B cell (primary cell): Measurements from ENCODE around the gene FRRS1. TPM values are rescaled to one million over a fixed set of nuclear protein-coding genes. Genes with fewer than 3 reads are reported as not detected.

Experiments used
- ATAC-seq: fragments of 200-7000 bp; cut with Tn5 transposase; one replicate; pipeline ENCODE4 v1.10.0; 2021; ENCODE audit warnings: low read depth, mild to moderate bottlenecking, moderate number of reproducible peaks, moderate library complexity
- CTCF ChIA-PET: fragments of 350-600 bp; sonication (Branson Sonifier 250); formaldehyde crosslinking; loops from one replicate; lab custom pipeline; 2021; ENCODE audit warnings: antibody characterized with exemption, inconsistent platforms; lab: Charles Lee
- POLR2A ChIA-PET: fragments of 350-600 bp; sonication (Branson Sonifier 250); formaldehyde crosslinking; loops from one replicate; lab custom pipeline; 2021; ENCODE audit warnings: antibody characterized with exemption; lab: Charles Lee
- DNase-seq: peaks from one replicate; pipeline ENCODE4 v3.0.0; 2013
- H2AFZ ChIP-seq: 2 replicates; pipeline ENCODE4 v1.6.1; 2012; ENCODE audit warnings: mild to moderate bottlenecking, low read depth, low read length; ENCODE audit not compliant: insufficient read depth, poor library complexity, severe bottlenecking
- H3K27ac ChIP-seq, 2 donors: 1 replicate in 1 of 2; 2 replicates in 1 of 2; pipeline ENCODE4 v1.5.1; 2012 to 2013; ENCODE audit warnings: low read length in 2 of 2, mild to moderate bottlenecking in 2 of 2, moderate library complexity in 1 of 2
- H3K27me3 ChIP-seq, 4 experiments: fragments of 200-600 bp in 1 of 4; sonication (generic) in 1 of 4; replicated peaks in 1 of 4; 1 replicate in 2 of 4; 2 replicates in 2 of 4; pipeline versions ENCODE4 v1.6.1 to v1.7.0; 2013 to 2016; ENCODE audit warnings: low read length in 3 of 4, mild to moderate bottlenecking in 2 of 4, mixed read lengths in 1 of 4, moderate library complexity in 1 of 4; ENCODE audit not compliant: insufficient read depth in 4 of 4, control insufficient read depth in 3 of 4; ENCODE audit errors: control extremely low read depth in 1 of 4
- H3K36me3 ChIP-seq, 2 experiments: replicated peaks in 1 of 2; 1 replicate in 1 of 2; 2 replicates in 1 of 2; pipeline versions ENCODE4 v1.6.1 to v1.7.1; 2013; ENCODE audit warnings: low read length in 1 of 2; ENCODE audit not compliant: insufficient read depth in 2 of 2, control insufficient read depth in 1 of 2; ENCODE audit errors: control extremely low read depth in 1 of 2, extremely low read depth in 1 of 2
- H3K4me1 ChIP-seq, 2 donors: fragments of 200-600 bp in 1 of 2; sonication (generic) in 1 of 2; 1 replicate in 1 of 2; 2 replicates in 1 of 2; pipeline versions ENCODE4 v1.5.1 to v1.6.1; 2013 to 2017; ENCODE audit warnings: low read length in 2 of 2; ENCODE audit not compliant: control insufficient read depth in 2 of 2, insufficient read depth in 2 of 2
- H3K4me2 ChIP-seq: replicated peaks from 2 replicates; pipeline ENCODE3; 2012; ENCODE audit warnings: mild to moderate bottlenecking, low read depth, low read length; ENCODE audit not compliant: poor library complexity, severe bottlenecking
- H3K4me3 ChIP-seq, 5 experiments: fragments of 200-600 bp in 1 of 5; sonication (generic) in 1 of 5; 1 replicate in 3 of 5; 2 replicates in 2 of 5; pipeline versions ENCODE4 v1.5.1 to v1.7.0; 2011 to 2016; ENCODE audit warnings: low read length in 4 of 5, mild to moderate bottlenecking in 4 of 5, low read depth in 2 of 5, control low read depth in 1 of 5, moderate library complexity in 1 of 5; ENCODE audit not compliant: insufficient read depth in 1 of 5; ENCODE audit errors: control extremely low read depth in 1 of 5, extremely low read depth in 1 of 5
- H3K79me2 ChIP-seq: fragments of 200-600 bp; sonication (generic); one replicate; pipeline ENCODE4 v1.6.0; 2016; ENCODE audit warnings: low read length; ENCODE audit not compliant: control insufficient read depth, insufficient read depth
- H3K9ac ChIP-seq: fragments of 200-600 bp; sonication (generic); 2 replicates; pipeline ENCODE4 v1.6.1; 2017; ENCODE audit warnings: mild to moderate bottlenecking, low read length, moderate library complexity
- H3K9me3 ChIP-seq, 3 donors: one replicate each; pipeline versions ENCODE4 v1.6.1 to v1.7.1; 2013; ENCODE audit warnings: low read length in 2 of 3; ENCODE audit not compliant: control insufficient read depth in 2 of 3, insufficient read depth in 1 of 3; ENCODE audit errors: control extremely low read depth in 1 of 3
- H4K20me1 ChIP-seq: 2 replicates; pipeline ENCODE4 v1.6.0; 2012; ENCODE audit warnings: mild to moderate bottlenecking, low read length; ENCODE audit not compliant: insufficient read depth, control insufficient read depth, poor library complexity, severe bottlenecking
- H3K27ac Mint-ChIP-seq: one replicate; pipeline ENCODE4 v1.8.0; 2021; ENCODE audit warnings: mixed read lengths
- H3K27me3 Mint-ChIP-seq: one replicate; pipeline ENCODE4 v1.8.0; 2021; ENCODE audit warnings: mixed read lengths
- H3K4me1 Mint-ChIP-seq: one replicate; pipeline ENCODE4 v1.8.0; 2021; ENCODE audit warnings: mixed read lengths
- H3K4me3 Mint-ChIP-seq: one replicate; pipeline ENCODE4 v1.8.0; 2021; ENCODE audit warnings: mixed read lengths
- H3K9me3 Mint-ChIP-seq: one replicate; pipeline ENCODE4 v1.8.0; 2022; ENCODE audit warnings: mixed read lengths; ENCODE audit not compliant: insufficient read depth
- EZH2 ChIP-seq: IDR thresholded peaks from 2 replicates; pipeline ENCODE4 v1.6.1; 2012; ENCODE audit warnings: borderline replicate concordance, low read depth, mild to moderate bottlenecking, moderate library complexity, low read length; ENCODE audit not compliant: insufficient read depth, poor library complexity, severe bottlenecking
- WGBS: methylation state at CpG from one replicate; pipeline ENCODE4 v1.1.5; 2013; ENCODE audit warnings: missing lambda C conversion rate; ENCODE audit not compliant: insufficient coverage; 5-methylcytosine and 5-hydroxymethylcytosine counted together
- intact Hi-C: fragments of 100-400 bp; cut with micrococcal nuclease; formaldehyde crosslinking; loops from one replicate; pipeline ENCODE4 v1.10.0; 2022
- polyA plus RNA-seq: library from polyadenylated mRNA; depleted of rRNA; stranded (reverse); fragments of >200 nt; gene quantifications from 2 replicates; pipeline ENCODE4 v1.2.3, GENCODE V29; 2012
- total RNA-seq, 2 donors: library from RNA; stranded (reverse); fragments of 120-200 nt in 1 of 2; gene quantifications; 1 replicate in 1 of 2; 2 replicates in 1 of 2; pipeline versions ENCODE4 v1.2.3 to v1.2.4, GENCODE V29; 2013 to 2022
- TF ChIP-seq, protein P1 (sequence below): fragments of 200-600 bp; IDR thresholded peaks from one replicate; pipeline ENCODE4 v1.8.0; 2022; ENCODE audit warnings: antibody characterized with exemption, mild to moderate bottlenecking

The FRRS1 gene
- total and polyA plus RNA-seq, 2 donors (not counting 1 experiment from before 2014, with no cell fraction given) = 0.73 to 0.96 TPM

DNA sequence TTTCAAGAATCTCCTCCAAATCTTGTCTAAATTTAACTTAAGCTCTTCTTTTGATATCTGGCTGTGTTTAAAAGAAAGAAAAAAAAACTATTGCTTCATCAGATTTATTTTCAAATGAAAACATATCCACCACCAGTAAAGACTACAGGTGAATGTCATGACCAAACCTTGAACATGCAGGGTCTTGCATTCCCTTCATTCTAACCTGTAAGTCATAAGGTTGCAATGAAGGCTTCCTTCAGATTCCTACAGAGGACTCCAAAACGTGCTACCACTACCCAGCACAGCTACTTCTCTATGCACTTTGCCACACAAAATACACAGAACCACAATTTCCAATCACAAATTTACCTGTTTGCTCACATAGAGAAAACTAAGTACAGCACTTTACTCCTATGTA, 26.3 kb downstream of the FRRS1 start:
- peaks cover 0 to 3% of the 10 kb centered on the region in 2 experiments for H3K36me3 ChIP-seq
- H3K9me3 ChIP-seq = no peaks in the 10 kb centered on the region
- no peak overlapping the region for H3K27ac ChIP-seq
- Mint-ChIP-seq H3K27ac (no peak overlapping the region), H3K9me3 (no peaks in the 10 kb centered on the region), H3K27me3 (no peaks in the 10 kb centered on the region), H3K4me1 (no peaks in the 10 kb centered on the region), H3K4me3 (no peak overlapping the region)
- no peak overlapping the region for H3K4me2 ChIP-seq
- no peak overlapping the region for H3K4me3 ChIP-seq
- DNase-seq = no peak
- no peaks in the 10 kb centered on the region for H3K27me3 ChIP-seq
- no peak overlapping the region for H2AFZ ChIP-seq
- ChIA-PET POLR2A (no interaction called here), CTCF (no interaction called here)
- no peaks in the 10 kb centered on the region for H3K4me1 ChIP-seq
- no peaks in the 10 kb centered on the region for H3K79me2 ChIP-seq
- TF ChIP-seq EZH2 = no peak
- TF ChIP-seq, protein P1, sequence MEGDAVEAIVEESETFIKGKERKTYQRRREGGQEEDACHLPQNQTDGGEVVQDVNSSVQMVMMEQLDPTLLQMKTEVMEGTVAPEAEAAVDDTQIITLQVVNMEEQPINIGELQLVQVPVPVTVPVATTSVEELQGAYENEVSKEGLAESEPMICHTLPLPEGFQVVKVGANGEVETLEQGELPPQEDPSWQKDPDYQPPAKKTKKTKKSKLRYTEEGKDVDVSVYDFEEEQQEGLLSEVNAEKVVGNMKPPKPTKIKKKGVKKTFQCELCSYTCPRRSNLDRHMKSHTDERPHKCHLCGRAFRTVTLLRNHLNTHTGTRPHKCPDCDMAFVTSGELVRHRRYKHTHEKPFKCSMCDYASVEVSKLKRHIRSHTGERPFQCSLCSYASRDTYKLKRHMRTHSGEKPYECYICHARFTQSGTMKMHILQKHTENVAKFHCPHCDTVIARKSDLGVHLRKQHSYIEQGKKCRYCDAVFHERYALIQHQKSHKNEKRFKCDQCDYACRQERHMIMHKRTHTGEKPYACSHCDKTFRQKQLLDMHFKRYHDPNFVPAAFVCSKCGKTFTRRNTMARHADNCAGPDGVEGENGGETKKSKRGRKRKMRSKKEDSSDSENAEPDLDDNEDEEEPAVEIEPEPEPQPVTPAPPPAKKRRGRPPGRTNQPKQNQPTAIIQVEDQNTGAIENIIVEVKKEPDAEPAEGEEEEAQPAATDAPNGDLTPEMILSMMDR = no peak
- no peak for ATAC-seq
- intact Hi-C loops = no loop called here
- no peaks in the 10 kb centered on the region for H4K20me1 ChIP-seq
- no peak overlapping the region for H3K9ac ChIP-seq
- WGBS = 67% methylated on average over 1 of the region's 1 CpG

DNA sequence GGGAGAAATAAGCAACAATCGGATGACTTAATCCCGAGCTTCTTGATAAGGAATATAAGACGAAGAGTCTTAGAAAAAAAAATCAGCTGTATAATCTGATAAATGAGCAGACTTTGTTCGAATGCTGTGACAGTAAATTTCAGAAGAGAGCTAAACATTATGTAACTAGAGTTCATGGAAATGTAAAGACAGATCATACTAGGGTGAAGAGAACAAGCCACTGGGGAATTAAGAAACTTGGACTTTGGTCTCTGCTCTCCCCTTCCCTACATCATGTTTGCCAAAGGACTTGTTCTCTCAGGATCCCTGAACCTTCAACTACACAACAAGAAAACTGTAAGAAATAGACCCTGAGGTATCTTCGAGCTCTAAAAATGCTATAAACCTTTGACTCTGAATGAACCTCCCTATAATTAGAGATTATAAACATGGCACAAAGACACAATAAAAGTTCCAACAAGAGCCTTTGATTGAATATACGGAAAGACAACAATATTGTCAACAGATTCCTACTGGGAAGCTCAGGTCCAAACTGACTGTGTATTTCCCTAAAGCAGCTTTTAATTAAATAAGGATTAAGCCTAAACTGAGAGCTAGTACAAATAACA, 27.5 kb downstream of the FRRS1 start:
- DNase-seq (no peak), ATAC-seq (no peak)
- CTCF ChIA-PET = interaction anchor here (0.8 kb wide), 1 partner anchor 53 kb away, joined by 3 read pairs; no protein-coding TSS in a partner anchor
- H3K4me3 ChIP-seq = no peak overlapping the region
- Mint-ChIP-seq H3K9me3 (no peaks in the 10 kb centered on the region), H3K27me3 (no peaks in the 10 kb centered on the region), H3K4me3 (no peak overlapping the region), H3K27ac (no peak overlapping the region), H3K4me1 (no peaks in the 10 kb centered on the region)
- H3K9ac ChIP-seq = no peak overlapping the region
- intact Hi-C loops = no loop called here
- no peaks in the 10 kb centered on the region for H3K9me3 ChIP-seq
- no peaks in the 10 kb centered on the region for H4K20me1 ChIP-seq
- WGBS = 63% methylated on average over 2 of the region's 6 CpGs
- no peak overlapping the region for H2AFZ ChIP-seq
- no peaks in the 10 kb centered on the region for H3K4me1 ChIP-seq
- POLR2A ChIA-PET = no interaction called here
- no peaks in the 10 kb centered on the region for H3K79me2 ChIP-seq
- no peak overlapping the region for H3K4me2 ChIP-seq
- H3K36me3 ChIP-seq = peaks cover 0 to 3% of the 10 kb centered on the region in 2 experiments
- no peak overlapping the region for H3K27ac ChIP-seq
- TF ChIP-seq, protein P1 = no peak
- no peak for TF ChIP-seq EZH2
- no peaks in the 10 kb centered on the region for H3K27me3 ChIP-seq
